Astrocyte (in vitro differentiated cells and primary cell): ENCODE data around the gene TRAP1. TPM values are rescaled to one million over a fixed set of nuclear protein-coding genes. Genes with fewer than 3 reads are reported as not detected.

Experiments used
- DNase-seq: peaks from one replicate; pipeline ENCODE4 v3.0.0-alpha.2; 2010; ENCODE audit warnings: low read depth
- FAIRE-seq: peaks from 2 replicates; lab custom pipeline; 2011; peaks lifted over from hg19 to GRCh38; lab: Jason Lieb, UNC
- H2AFZ ChIP-seq: 2 replicates; pipeline ENCODE4 v1.6.0; 2012; ENCODE audit warnings: low read depth, low read length, inconsistent platforms
- H3K27ac ChIP-seq: 2 replicates; pipeline ENCODE4 v1.5.1; 2011; ENCODE audit warnings: low read depth, low read length, inconsistent platforms
- H3K27me3 ChIP-seq: 2 replicates; pipeline ENCODE4 v1.6.0; 2011; ENCODE audit warnings: low read length, inconsistent platforms; ENCODE audit not compliant: insufficient read depth
- H3K36me3 ChIP-seq: 2 replicates; pipeline ENCODE4 v1.5.1; 2011; ENCODE audit warnings: low read length, inconsistent platforms; ENCODE audit not compliant: insufficient read depth
- H3K4me1 ChIP-seq: 2 replicates; pipeline ENCODE4 v1.5.1; 2011; ENCODE audit warnings: low read length, inconsistent platforms; ENCODE audit not compliant: insufficient read depth
- H3K4me2 ChIP-seq: 2 replicates; pipeline ENCODE4 v1.6.0; 2012; ENCODE audit warnings: low read length, inconsistent platforms
- H3K4me3 ChIP-seq: 2 replicates; pipeline ENCODE4 v1.5.1; 2011; ENCODE audit warnings: low read depth, mild to moderate bottlenecking, low read length, inconsistent platforms; ENCODE audit not compliant: insufficient read depth
- H3K79me2 ChIP-seq: 2 replicates; pipeline ENCODE4 v1.6.0; 2012; ENCODE audit warnings: mild to moderate bottlenecking, low read length, inconsistent platforms; ENCODE audit not compliant: insufficient read depth
- H3K9ac ChIP-seq: 2 replicates; pipeline ENCODE4 v1.6.0; 2012; ENCODE audit warnings: mild to moderate bottlenecking, low read length, inconsistent platforms
- H3K9me3 ChIP-seq: 2 replicates; pipeline ENCODE4 v1.5.1; 2012; ENCODE audit warnings: low read depth, mild to moderate bottlenecking, low read length, inconsistent platforms; ENCODE audit not compliant: insufficient read depth
- H4K20me1 ChIP-seq: 2 replicates; pipeline ENCODE4 v1.6.0; 2012; ENCODE audit warnings: low read length, inconsistent platforms; ENCODE audit not compliant: insufficient read depth
- H3K27ac Mint-ChIP-seq: one replicate; pipeline ENCODE4 v1.8.0; 2021; ENCODE audit warnings: mild to moderate bottlenecking, mixed read lengths; ENCODE audit not compliant: unreplicated experiment
- H3K27me3 Mint-ChIP-seq: one replicate; pipeline ENCODE4 v1.8.0; 2021; ENCODE audit warnings: low read depth, mixed read lengths; ENCODE audit not compliant: unreplicated experiment
- H3K36me3 Mint-ChIP-seq: one replicate; pipeline ENCODE4 v1.8.0; 2021; ENCODE audit warnings: low read depth, mixed read lengths; ENCODE audit not compliant: unreplicated experiment
- H3K4me1 Mint-ChIP-seq: one replicate; pipeline ENCODE4 v1.8.0; 2021; ENCODE audit warnings: low read depth, mixed read lengths; ENCODE audit not compliant: unreplicated experiment
- H3K4me3 Mint-ChIP-seq: one replicate; pipeline ENCODE4 v1.8.0; 2021; ENCODE audit warnings: mild to moderate bottlenecking, moderate library complexity, mixed read lengths; ENCODE audit not compliant: unreplicated experiment
- H3K9me3 Mint-ChIP-seq: one replicate; pipeline ENCODE4 v1.8.0; 2021; ENCODE audit warnings: mild to moderate bottlenecking, mixed read lengths; ENCODE audit not compliant: unreplicated experiment
- CTCF ChIP-seq: IDR thresholded peaks from 2 replicates; pipeline ENCODE4 v1.5.1; 2011; ENCODE audit warnings: low read depth, mild to moderate bottlenecking, inconsistent platforms, low read length, moderate library complexity; ENCODE audit not compliant: insufficient read depth
- EZH2 ChIP-seq: IDR thresholded peaks from 2 replicates; pipeline ENCODE4 v1.6.1; 2012; ENCODE audit warnings: mild to moderate bottlenecking, low read length, inconsistent platforms; ENCODE audit not compliant: insufficient read depth
- total RNA-seq: library from RNA; stranded (reverse); gene quantifications from 2 replicates; pipeline ENCODE4 v1.2.1, GENCODE V29; 2021

TRAP1 gene
- total RNA-seq, 1 donor from 2014 or later = 63.3 TPM

- Histone ChIP-seq H3K9me3 (no peaks in the 10 kb centered on the region), H3K4me2 (no peak overlapping the region), H3K9ac (no peak overlapping the region), H3K27me3 (no peaks in the 10 kb centered on the region), H3K4me1 (no peaks in the 10 kb centered on the region), H2AFZ (no peak overlapping the region), H3K79me2 (peaks cover 22% of the 10 kb centered on the region), H3K36me3 (no peaks in the 10 kb centered on the region), H4K20me1 (peaks cover 18% of the 10 kb centered on the region), H3K4me3 (no peak overlapping the region), H3K27ac (no peak overlapping the region)
- DNase-seq = no peak
- peak overlapping the region; percentile 29 for H3K4me3 Mint-ChIP-seq
- H3K9me3 Mint-ChIP-seq = no peaks in the 10 kb centered on the region
- peaks cover 3% of the 10 kb centered on the region for H3K4me1 Mint-ChIP-seq
- FAIRE-seq = no peak
- H3K36me3 Mint-ChIP-seq = peaks cover 3% of the 10 kb centered on the region
- TF ChIP-seq EZH2 (no peak), CTCF (no peak)
- no peaks in the 10 kb centered on the region for H3K27me3 Mint-ChIP-seq
- no peak overlapping the region for H3K27ac Mint-ChIP-seq
Measured at GRCh38 chr16:3618769-3619141, 98.6 kb downstream of the TRAP1 start.

- H3K27me3 Mint-ChIP-seq = no peaks in the 10 kb centered on the region
- Histone ChIP-seq H3K79me2 (peaks cover 49% of the 10 kb centered on the region), H3K27ac (no peak overlapping the region)
Measured at GRCh38 chr16:3612510-3613466, 104.5 kb downstream of the TRAP1 start.

More at GRCh38 chr16:3612510-3613466, 104.5 kb downstream of the TRAP1 start:
- FAIRE-seq (no peak), DNase-seq (no peak)
- no peaks in the 10 kb centered on the region for H3K36me3 Mint-ChIP-seq
- Histone ChIP-seq H3K4me3 (peak overlapping the region; percentile 95), H3K36me3 (no peaks in the 10 kb centered on the region), H3K9ac (peak overlapping the region; percentile 95), H4K20me1 (peaks cover 9% of the 10 kb centered on the region), H3K27me3 (no peaks in the 10 kb centered on the region), H3K4me2 (peak overlapping the region; percentile 88), H2AFZ (no peak overlapping the region), H3K9me3 (no peaks in the 10 kb centered on the region), H3K4me1 (peaks cover 8% of the 10 kb centered on the region)
- H3K27ac Mint-ChIP-seq = no peak overlapping the region
- peak overlapping the region; percentile 99 for H3K4me3 Mint-ChIP-seq
- no peak for TF ChIP-seq EZH2
- TF ChIP-seq CTCF = no peak
- H3K4me1 Mint-ChIP-seq = peaks cover 19% of the 10 kb centered on the region
- no peaks in the 10 kb centered on the region for H3K9me3 Mint-ChIP-seq
